Suppressor macrophage treated with lipopolysaccharide for 4 hours (primary cell): ENCODE data around the gene EXOC2.
A peak's percentile ranks its signal among the peaks of the same experiment; 100 is the strongest.

Source experiments
- DNase-seq: peaks from one replicate; pipeline ENCODE4 v3.0.0-alpha.2; 2020

EXOC2 gene

GRCh38 chr6:692858-693722, at the start of gene EXOC2:
EXOC2 (minus strand) TSS chr6:693139; CDS start chr6:637818, 55,321 bp downstream.
- DNase-seq, result peak; percentile 90

- DNase-seq, result no peak
Measured at GRCh38 chr6:741410-742339, 48.7 kb upstream of the EXOC2 start.

GRCh38 chr6:736657-737446, 43.9 kb upstream of the EXOC2 start:
- no peak for DNase-seq

- no peak for DNase-seq
Measured at GRCh38 chr6:733431-734219, 40.7 kb upstream of the EXOC2 start.

DNA sequence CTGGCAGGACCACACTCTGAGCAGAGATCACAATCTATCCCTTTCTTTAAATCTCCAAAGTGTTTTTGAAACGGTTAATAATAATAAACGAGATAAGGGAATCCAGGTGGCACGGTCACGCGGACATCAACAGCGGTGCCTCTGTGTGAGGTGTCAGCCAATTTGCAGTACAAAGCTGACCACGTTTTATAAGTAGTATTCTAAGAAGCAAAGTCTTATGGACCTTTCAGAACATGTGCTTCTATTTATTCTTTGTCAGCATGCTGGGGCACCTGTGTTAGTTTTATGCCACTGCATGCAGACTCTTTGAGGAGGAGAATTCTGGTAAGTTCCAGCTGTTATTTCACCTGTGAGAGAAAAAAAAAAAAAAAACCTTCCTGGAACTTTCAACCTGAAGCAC, 39.0 kb upstream of the EXOC2 start:
- DNase-seq, result no peak

GRCh38 chr6:729606-730320, 36.8 kb upstream of the EXOC2 start:
- DNase-seq, result no peak

GRCh38 chr6:727856-728255, 34.9 kb upstream of the EXOC2 start:
- DNase-seq, result no peak

DNA sequence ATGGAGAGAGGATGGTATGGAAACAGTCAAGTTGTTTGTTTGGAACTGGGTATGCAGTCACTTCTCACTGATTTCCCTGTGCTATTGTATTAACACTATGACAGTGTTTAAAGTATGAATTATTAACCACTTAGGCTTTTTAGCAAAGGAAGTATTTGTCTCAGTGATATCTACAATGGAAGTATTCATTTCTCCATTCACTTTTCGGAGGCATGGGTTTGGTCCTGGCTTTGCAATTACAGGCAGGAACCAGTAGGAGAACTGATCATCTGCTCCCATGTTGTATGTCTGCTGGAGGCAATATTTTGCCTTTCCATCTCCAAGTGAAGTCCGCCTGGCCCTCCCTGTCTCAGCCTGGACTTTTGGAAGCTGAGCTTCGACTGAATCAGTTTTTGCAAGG, 30.6 kb upstream of the EXOC2 start:
- DNase-seq, result no peak

GRCh38 chr6:722608-723007, 29.7 kb upstream of the EXOC2 start:
- DNase-seq, result no peak

DNA sequence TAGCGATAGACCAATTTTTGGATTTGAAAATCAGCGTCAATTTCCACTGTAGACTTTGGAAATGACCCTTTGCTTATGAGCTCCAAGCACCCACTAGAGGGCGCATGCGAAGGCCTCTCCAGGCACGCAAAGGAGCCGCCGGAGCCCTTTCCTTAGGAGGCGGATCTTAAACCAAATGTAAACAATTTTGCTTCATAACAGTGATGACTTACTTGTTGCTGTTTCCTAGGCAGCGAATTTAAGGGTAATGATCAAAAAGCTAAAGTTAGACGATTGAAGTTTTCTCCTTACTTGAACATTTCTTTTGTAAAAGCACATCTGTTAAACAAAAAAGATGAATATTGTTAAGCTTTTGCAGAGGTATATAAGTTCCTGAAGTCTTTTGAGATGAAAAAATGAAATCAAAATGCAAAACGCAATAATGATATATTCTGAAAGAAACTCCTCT, 29.2 kb upstream of the EXOC2 start:
- peak; percentile 87 for DNase-seq

GRCh38 chr6:718345-718744, 25.4 kb upstream of the EXOC2 start:
- DNase-seq, result no peak

GRCh38 chr6:717135-717534, 24.2 kb upstream of the EXOC2 start:
- DNase-seq, result no peak

- no peak for DNase-seq
Measured at GRCh38 chr6:715709-716491, 23.0 kb upstream of the EXOC2 start.

GRCh38 chr6:714100-714499, 21.2 kb upstream of the EXOC2 start:
- DNase-seq, result no peak

DNA sequence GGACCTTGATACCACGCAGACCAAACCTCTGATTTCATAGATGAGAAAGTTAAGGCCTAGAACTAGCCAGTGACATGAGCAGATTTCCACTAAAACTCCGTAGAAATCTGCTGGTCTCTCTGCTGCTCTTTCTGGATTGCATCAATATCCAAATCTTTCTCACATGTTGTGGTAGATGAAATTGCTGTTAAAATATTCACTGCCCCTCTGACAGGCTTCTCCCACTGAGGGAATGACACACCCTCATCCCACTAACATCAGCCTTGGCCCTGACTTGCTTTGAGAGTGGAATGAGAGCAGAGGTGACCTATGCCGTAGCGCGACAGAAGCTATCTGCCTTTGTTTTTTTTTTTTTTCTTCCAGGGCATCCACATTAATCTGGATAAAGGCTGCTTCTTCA, 20.4 kb upstream of the EXOC2 start:
- DNase-seq, result no peak

DNA sequence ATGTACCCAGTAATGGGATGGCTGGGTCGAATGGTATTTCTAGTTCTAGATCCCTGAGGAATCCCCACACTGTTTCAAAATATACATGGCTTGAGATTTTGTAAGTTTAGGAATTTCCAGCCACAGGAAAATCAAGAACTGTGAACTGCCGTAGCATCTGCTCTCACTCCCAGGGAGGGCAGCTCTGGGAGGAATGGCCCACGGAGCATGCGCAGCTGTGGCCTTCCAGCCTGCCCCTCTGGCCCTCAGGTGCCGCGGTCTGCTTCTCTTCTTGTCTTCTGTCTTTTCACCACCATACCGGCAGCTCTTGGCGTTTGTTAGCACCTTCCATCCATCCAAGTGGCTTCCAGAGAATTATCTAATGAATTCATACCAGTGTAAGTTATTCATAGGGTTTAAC, 19.9 kb upstream of the EXOC2 start:
- no peak for DNase-seq

DNA sequence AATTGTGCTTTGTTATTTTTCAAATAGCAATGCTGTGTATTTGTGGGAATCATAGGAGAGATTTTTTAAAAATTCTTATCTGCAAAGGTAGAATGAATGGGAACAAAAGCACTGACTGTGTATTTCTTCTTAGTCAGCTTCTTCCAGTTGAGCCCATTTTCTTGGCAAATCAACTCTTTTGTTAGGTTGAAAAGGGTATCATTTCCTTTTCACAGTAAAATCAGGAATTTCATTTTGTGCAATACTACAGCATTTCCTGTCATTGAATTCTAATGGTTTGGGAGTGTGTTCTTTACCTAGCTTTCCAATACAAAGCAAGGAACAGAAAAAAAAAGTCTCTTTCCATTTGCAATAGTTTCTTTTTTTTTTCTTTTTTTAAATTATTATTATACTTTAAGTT, 19.0 kb upstream of the EXOC2 start:
- DNase-seq, result no peak

GRCh38 chr6:710601-711571, 17.9 kb upstream of the EXOC2 start:
- DNase-seq, result peak; percentile 88

GRCh38 chr6:709471-710056, 16.6 kb upstream of the EXOC2 start:
- no peak for DNase-seq
